Hippocampal formation (tissue), 2 donors: ENCODE measurements around the gene NCAPD3.
A peak's percentile ranks its signal among the peaks of the same experiment; 100 is the strongest.

ENCODE experiments used
- DNase-seq, 2 donors: peaks; one replicate each; lab custom pipeline; 2025; lab: John Stamatoyannopoulos, UW

Gene NCAPD3

GRCh38 chr11:134158023-134158422 is 65.7 kb downstream of the NCAPD3 start:
- no peak for DNase-seq

- DNase-seq = no peak
Measured at GRCh38 chr11:134157451-134157850, 66.3 kb downstream of the NCAPD3 start.

- DNase-seq = no peak
Measured at GRCh38 chr11:134155946-134156865, 67.6 kb downstream of the NCAPD3 start.

- no peak for DNase-seq
Measured at GRCh38 chr11:134155456-134155855, 68.3 kb downstream of the NCAPD3 start.

GRCh38 chr11:134154441-134154840 is 69.3 kb downstream of the NCAPD3 start:
- no peak for DNase-seq

- no peak for DNase-seq
Measured at GRCh38 chr11:134153147-134153905, 70.4 kb downstream of the NCAPD3 start.

GRCh38 chr11:134152696-134153095 is 71.1 kb downstream of the NCAPD3 start:
- DNase-seq = no peak

- DNase-seq = peak in 1 of 2 donors; percentile 21
Measured at GRCh38 chr11:134151083-134151747, 72.6 kb downstream of the NCAPD3 start.

GRCh38 chr11:134150195-134150903 is 73.4 kb downstream of the NCAPD3 start:
- DNase-seq = peak in 1 of 2 donors; percentile 17

- no peak for DNase-seq
Measured at GRCh38 chr11:134149371-134149770, 74.4 kb downstream of the NCAPD3 start.

GRCh38 chr11:134146598-134146997 is 77.2 kb downstream of the NCAPD3 start:
- no peak for DNase-seq

- no peak for DNase-seq
Measured at GRCh38 chr11:134145715-134146114, 78.1 kb downstream of the NCAPD3 start.

- no peak for DNase-seq
Measured at GRCh38 chr11:134144744-134145143, 79.0 kb downstream of the NCAPD3 start.

GRCh38 chr11:134143801-134144200 is 80.0 kb downstream of the NCAPD3 start:
- DNase-seq = no peak

- DNase-seq = no peak
Measured at GRCh38 chr11:134142536-134142935, 81.2 kb downstream of the NCAPD3 start.

GRCh38 chr11:134140961-134141490 is 82.7 kb downstream of the NCAPD3 start:
- DNase-seq = no peak

- peak; percentile 82 to 95 for DNase-seq
Measured at GRCh38 chr11:134139873-134140331, 83.9 kb downstream of the NCAPD3 start.

- no peak for DNase-seq
Measured at GRCh38 chr11:134139303-134139872, 84.4 kb downstream of the NCAPD3 start.

- no peak for DNase-seq
Measured at GRCh38 chr11:134138376-134138775, 85.4 kb downstream of the NCAPD3 start.

GRCh38 chr11:134134167-134134566 is 89.6 kb downstream of the NCAPD3 start:
- no peak for DNase-seq

- DNase-seq = no peak
Measured at GRCh38 chr11:134132808-134133207, 91.0 kb downstream of the NCAPD3 start.
